HepG2 (cell line): ENCODE data around the gene GLTPD2. TPM values are rescaled to one million over a fixed set of nuclear protein-coding genes. Genes with fewer than 3 reads are reported as not detected.

Experiments used
- ARHGAP35 ChIP-seq: sonication (generic); formaldehyde crosslinking; IDR thresholded peaks from 2 replicates; pipeline ENCODE4 v1.9.0; 2022; ENCODE audit warnings: mild to moderate bottlenecking, inconsistent platforms, moderate library complexity, missing genetic modification reagents, borderline replicate concordance
- ELF4 ChIP-seq: sonication (generic); formaldehyde crosslinking; IDR thresholded peaks from 2 replicates; pipeline ENCODE4 v1.5.0; 2020; ENCODE audit warnings: missing genetic modification reagents, mild to moderate bottlenecking, moderate library complexity, borderline replicate concordance
- FIP1L1 ChIP-seq: fragments of 200-400 bp; formaldehyde crosslinking; IDR thresholded peaks from 2 replicates; pipeline ENCODE4 v1.6.1; 2018; ENCODE audit warnings: low read depth, mild to moderate bottlenecking, low read length, moderate library complexity, borderline replicate concordance; ENCODE audit not compliant: insufficient read depth
- FOXO1 ChIP-seq: sonication (generic); formaldehyde crosslinking; IDR thresholded peaks from 2 replicates; pipeline ENCODE4 v1.4.0; 2020; ENCODE audit warnings: missing genetic modification reagents
- FOXP1 ChIP-seq, 2 experiments: fragments of 450-650 bp in 1 of 2; IDR thresholded peaks; 2 replicates each; pipeline ENCODE4 v1.6.1; 2017 to 2018; ENCODE audit warnings: antibody characterized with exemption in 1 of 2
- ISL2 ChIP-seq: sonication (generic); formaldehyde crosslinking; IDR thresholded peaks from 2 replicates; pipeline ENCODE4 v1.5.0; 2020; ENCODE audit warnings: missing genetic modification reagents
- KDM5A ChIP-seq: fragments of 200-600 bp; sonication (generic); IDR thresholded peaks from 2 replicates; pipeline ENCODE4 v1.7.0; 2018; ENCODE audit warnings: antibody characterized with exemption, mild to moderate bottlenecking, low read length, borderline replicate concordance
- MATR3 ChIP-seq: sonication (generic); formaldehyde crosslinking; IDR thresholded peaks from 2 replicates; pipeline ENCODE4 v1.4.0; 2020; ENCODE audit warnings: missing genetic modification reagents
- RFXAP ChIP-seq: sonication (generic); formaldehyde crosslinking; IDR thresholded peaks from 2 replicates; pipeline ENCODE4 v1.4.0; 2020; ENCODE audit warnings: missing genetic modification reagents, borderline replicate concordance
- RXRB ChIP-seq: IDR thresholded peaks from 2 replicates; pipeline ENCODE4 v1.6.1; 2016; ENCODE audit warnings: borderline replicate concordance, missing genetic modification reagents, missing compliant biosample characterization
- SIN3A ChIP-seq: IDR thresholded peaks from 2 replicates; pipeline ENCODE4 v1.6.1; 2011; ENCODE audit warnings: low read depth, mild to moderate bottlenecking, control low read depth, low read length, borderline replicate concordance
- THAP7 ChIP-seq: sonication (generic); formaldehyde crosslinking; IDR thresholded peaks from 2 replicates; pipeline ENCODE4 v1.8.1; 2023; ENCODE audit warnings: mild to moderate bottlenecking, missing genetic modification reagents
- ZBTB7B ChIP-seq: sonication (generic); formaldehyde crosslinking; IDR thresholded peaks from 2 replicates; pipeline ENCODE4 v1.4.0; 2020; ENCODE audit warnings: missing genetic modification reagents
- ZMYM2 ChIP-seq: sonication (generic); formaldehyde crosslinking; IDR thresholded peaks from 2 replicates; pipeline ENCODE4 v1.8.0; 2022; ENCODE audit warnings: mild to moderate bottlenecking, missing genetic modification reagents
- ZNF274 ChIP-seq: sonication (generic); formaldehyde crosslinking; IDR thresholded peaks from 2 replicates; pipeline ENCODE4 v1.5.1; 2020; ENCODE audit warnings: mild to moderate bottlenecking, missing genetic modification reagents
- ZNF34 ChIP-seq: sonication (generic); formaldehyde crosslinking; IDR thresholded peaks from 2 replicates; pipeline ENCODE4 v1.4.0; 2020; ENCODE audit warnings: mild to moderate bottlenecking, missing genetic modification reagents, borderline replicate concordance
- ZNF343 ChIP-seq: sonication (generic); formaldehyde crosslinking; IDR thresholded peaks from 2 replicates; pipeline ENCODE4 v1.4.0; 2020; ENCODE audit warnings: mild to moderate bottlenecking, missing genetic modification reagents
- ZNF639 ChIP-seq: conservative IDR thresholded peaks from 2 replicates; pipeline ENCODE4 v1.6.1; 2018; ENCODE audit warnings: missing genetic modification reagents
- polyA plus RNA-seq, 8 experiments: library from polyadenylated mRNA; depleted of rRNA in 3 of 8; stranded (reverse) in 7 of 8; unstranded in 1 of 8; fragments of >200 nt; fragmentation: Illumina TruSeq in 4 of 8; extraction: Trizol in 4 of 8; gene quantifications; 2 replicates each; pipeline versions ENCODE4 v1.2.1 to v1.2.3, GENCODE V29; 2011 to 2016; ENCODE audit warnings: low read depth in 4 of 8, missing spikeins in 1 of 8, mixed read lengths in 1 of 8; ENCODE audit not compliant: insufficient read depth in 1 of 8
- total RNA-seq, 5 experiments: library from RNA; depleted of rRNA; stranded (reverse); fragments of >200 nt; fragmentation: Illumina TruSeq; extraction: Trizol; gene quantifications; 2 replicates each; pipeline ENCODE4 v1.2.3, GENCODE V29; 2016; ENCODE audit warnings: low read depth in 1 of 5
- TF ChIP-seq, protein P1 (sequence below): sonication (generic); formaldehyde crosslinking; IDR thresholded peaks from 2 replicates; pipeline ENCODE4 v1.4.0; 2020; ENCODE audit warnings: missing genetic modification reagents
- TF ChIP-seq, protein P2 (sequence below): sonication (generic); formaldehyde crosslinking; IDR thresholded peaks from 2 replicates; pipeline ENCODE4 v1.5.0; 2020; ENCODE audit warnings: mild to moderate bottlenecking, missing genetic modification reagents, moderate library complexity
- TF ChIP-seq, protein P3 (sequence below): sonication (generic); formaldehyde crosslinking; IDR thresholded peaks from 2 replicates; pipeline ENCODE4 v1.5.0; 2020; ENCODE audit warnings: mild to moderate bottlenecking, missing genetic modification reagents

The GLTPD2 gene
- total and polyA plus RNA-seq, 2 of the 13 experiments (the other 11 are each of a cell fraction or from before 2014, with no cell fraction given) = 7.5 to 12.9 TPM

GRCh38 chr17:4789951-4790704 is 1.4 kb downstream of the GLTPD2 start (continued):
- TF ChIP-seq, protein P1, sequence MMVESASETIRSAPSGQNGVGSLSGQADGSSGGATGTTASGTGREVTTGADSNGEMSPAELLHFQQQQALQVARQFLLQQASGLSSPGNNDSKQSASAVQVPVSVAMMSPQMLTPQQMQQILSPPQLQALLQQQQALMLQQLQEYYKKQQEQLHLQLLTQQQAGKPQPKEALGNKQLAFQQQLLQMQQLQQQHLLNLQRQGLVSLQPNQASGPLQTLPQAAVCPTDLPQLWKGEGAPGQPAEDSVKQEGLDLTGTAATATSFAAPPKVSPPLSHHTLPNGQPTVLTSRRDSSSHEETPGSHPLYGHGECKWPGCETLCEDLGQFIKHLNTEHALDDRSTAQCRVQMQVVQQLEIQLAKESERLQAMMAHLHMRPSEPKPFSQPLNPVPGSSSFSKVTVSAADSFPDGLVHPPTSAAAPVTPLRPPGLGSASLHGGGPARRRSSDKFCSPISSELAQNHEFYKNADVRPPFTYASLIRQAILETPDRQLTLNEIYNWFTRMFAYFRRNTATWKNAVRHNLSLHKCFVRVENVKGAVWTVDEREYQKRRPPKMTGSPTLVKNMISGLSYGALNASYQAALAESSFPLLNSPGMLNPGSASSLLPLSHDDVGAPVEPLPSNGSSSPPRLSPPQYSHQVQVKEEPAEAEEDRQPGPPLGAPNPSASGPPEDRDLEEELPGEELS (CRISPR knock-in tag) = peak; percentile 22; the same call in 1 of the 2 replicates
- TF ChIP-seq ZNF639 (no peak; the same call in 1 of the 2 replicates), ZBTB7B (CRISPR knock-in tag) (no peak), KDM5A (no peak), FIP1L1 (no peak), FOXO1 (peak; percentile 33; the same call in 1 of the 2 replicates), SIN3A (0 out of 2 replicates have a peak, but pooled peaks have one; percentile 50), ARHGAP35 (no peak), ISL2 (CRISPR knock-in tag) (no peak; the same call in 1 of the 2 replicates), FOXP1 (IDR thresholded peaks at IDR 0.05) (no peak), FOXP1 (CRISPR knock-in tag; IDR thresholded peaks at IDR 0.05) (no peak), ZNF34 (CRISPR knock-in tag) (peak; percentile 44; the same call in 1 of the 2 replicates), ZNF343 (CRISPR knock-in tag) (peak; percentile 22; the same call in 1 of the 2 replicates), RXRB (CRISPR knock-in tag) (0 out of 2 replicates have a peak, but pooled peaks have one; percentile 20), ZNF274 (CRISPR knock-in tag) (no peak), RFXAP (CRISPR knock-in tag) (peak; percentile 85; the same call in 1 of the 2 replicates), ELF4 (CRISPR knock-in tag) (no peak), ZMYM2 (no peak), THAP7 (CRISPR knock-in tag) (no peak; the same call in 1 of the 2 replicates), MATR3 (CRISPR knock-in tag) (no peak)
- TF ChIP-seq, protein P2, sequence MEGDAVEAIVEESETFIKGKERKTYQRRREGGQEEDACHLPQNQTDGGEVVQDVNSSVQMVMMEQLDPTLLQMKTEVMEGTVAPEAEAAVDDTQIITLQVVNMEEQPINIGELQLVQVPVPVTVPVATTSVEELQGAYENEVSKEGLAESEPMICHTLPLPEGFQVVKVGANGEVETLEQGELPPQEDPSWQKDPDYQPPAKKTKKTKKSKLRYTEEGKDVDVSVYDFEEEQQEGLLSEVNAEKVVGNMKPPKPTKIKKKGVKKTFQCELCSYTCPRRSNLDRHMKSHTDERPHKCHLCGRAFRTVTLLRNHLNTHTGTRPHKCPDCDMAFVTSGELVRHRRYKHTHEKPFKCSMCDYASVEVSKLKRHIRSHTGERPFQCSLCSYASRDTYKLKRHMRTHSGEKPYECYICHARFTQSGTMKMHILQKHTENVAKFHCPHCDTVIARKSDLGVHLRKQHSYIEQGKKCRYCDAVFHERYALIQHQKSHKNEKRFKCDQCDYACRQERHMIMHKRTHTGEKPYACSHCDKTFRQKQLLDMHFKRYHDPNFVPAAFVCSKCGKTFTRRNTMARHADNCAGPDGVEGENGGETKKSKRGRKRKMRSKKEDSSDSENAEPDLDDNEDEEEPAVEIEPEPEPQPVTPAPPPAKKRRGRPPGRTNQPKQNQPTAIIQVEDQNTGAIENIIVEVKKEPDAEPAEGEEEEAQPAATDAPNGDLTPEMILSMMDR (CRISPR knock-in tag) = peak; percentile 84
- TF ChIP-seq, protein P3, sequence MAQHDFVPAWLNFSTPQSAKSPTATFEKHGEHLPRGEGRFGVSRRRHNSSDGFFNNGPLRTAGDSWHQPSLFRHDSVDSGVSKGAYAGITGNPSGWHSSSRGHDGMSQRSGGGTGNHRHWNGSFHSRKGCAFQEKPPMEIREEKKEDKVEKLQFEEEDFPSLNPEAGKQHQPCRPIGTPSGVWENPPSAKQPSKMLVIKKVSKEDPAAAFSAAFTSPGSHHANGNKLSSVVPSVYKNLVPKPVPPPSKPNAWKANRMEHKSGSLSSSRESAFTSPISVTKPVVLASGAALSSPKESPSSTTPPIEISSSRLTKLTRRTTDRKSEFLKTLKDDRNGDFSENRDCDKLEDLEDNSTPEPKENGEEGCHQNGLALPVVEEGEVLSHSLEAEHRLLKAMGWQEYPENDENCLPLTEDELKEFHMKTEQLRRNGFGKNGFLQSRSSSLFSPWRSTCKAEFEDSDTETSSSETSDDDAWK (CRISPR knock-in tag) = no peak
